HL-60 (cell line): Measurements from ENCODE around the gene NCMAP.

ENCODE experiments used
- CTCF ChIP-seq: IDR thresholded peaks from one replicate; pipeline ENCODE4 v1.5.1; 2011; ENCODE audit warnings: low read length, control low read depth, inconsistent platforms; ENCODE audit not compliant: insufficient read depth
- POLR2AphosphoS5 ChIP-seq: IDR thresholded peaks from 2 replicates; pipeline ENCODE4 v1.6.1; 2012; ENCODE audit warnings: low read depth
- TF ChIP-seq, protein P1 (sequence below): IDR thresholded peaks from 2 replicates; pipeline ENCODE4 v1.6.1; 2012; ENCODE audit warnings: low read depth; ENCODE audit not compliant: insufficient replicate concordance

DNA sequence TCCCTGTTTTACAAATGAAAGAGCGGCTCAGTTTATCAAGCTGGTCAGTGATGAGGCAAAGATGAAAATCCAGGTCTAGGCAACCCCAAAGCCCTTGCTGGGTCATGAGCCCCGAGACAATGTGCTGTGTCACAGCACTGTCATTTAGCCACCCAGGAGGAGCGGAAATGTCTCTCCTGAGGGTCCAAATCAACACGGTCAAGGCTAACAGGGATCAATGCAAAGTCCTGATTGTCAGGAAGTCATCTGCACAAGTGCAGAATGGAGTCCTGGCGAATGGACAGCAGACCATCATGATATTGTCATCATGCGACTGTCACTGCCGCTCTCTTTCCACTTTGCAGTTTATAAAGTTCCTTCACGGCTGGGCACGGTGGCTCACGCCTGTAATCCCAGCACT lies 30.2 kb downstream of the NCMAP start:
- TF ChIP-seq CTCF, result no peak
- TF ChIP-seq, protein P1, sequence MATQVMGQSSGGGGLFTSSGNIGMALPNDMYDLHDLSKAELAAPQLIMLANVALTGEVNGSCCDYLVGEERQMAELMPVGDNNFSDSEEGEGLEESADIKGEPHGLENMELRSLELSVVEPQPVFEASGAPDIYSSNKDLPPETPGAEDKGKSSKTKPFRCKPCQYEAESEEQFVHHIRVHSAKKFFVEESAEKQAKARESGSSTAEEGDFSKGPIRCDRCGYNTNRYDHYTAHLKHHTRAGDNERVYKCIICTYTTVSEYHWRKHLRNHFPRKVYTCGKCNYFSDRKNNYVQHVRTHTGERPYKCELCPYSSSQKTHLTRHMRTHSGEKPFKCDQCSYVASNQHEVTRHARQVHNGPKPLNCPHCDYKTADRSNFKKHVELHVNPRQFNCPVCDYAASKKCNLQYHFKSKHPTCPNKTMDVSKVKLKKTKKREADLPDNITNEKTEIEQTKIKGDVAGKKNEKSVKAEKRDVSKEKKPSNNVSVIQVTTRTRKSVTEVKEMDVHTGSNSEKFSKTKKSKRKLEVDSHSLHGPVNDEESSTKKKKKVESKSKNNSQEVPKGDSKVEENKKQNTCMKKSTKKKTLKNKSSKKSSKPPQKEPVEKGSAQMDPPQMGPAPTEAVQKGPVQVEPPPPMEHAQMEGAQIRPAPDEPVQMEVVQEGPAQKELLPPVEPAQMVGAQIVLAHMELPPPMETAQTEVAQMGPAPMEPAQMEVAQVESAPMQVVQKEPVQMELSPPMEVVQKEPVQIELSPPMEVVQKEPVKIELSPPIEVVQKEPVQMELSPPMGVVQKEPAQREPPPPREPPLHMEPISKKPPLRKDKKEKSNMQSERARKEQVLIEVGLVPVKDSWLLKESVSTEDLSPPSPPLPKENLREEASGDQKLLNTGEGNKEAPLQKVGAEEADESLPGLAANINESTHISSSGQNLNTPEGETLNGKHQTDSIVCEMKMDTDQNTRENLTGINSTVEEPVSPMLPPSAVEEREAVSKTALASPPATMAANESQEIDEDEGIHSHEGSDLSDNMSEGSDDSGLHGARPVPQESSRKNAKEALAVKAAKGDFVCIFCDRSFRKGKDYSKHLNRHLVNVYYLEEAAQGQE, result no peak
- TF ChIP-seq POLR2AphosphoS5, result no peak
